GM12878 (cell line): ENCODE results near the gene IER2. TPM values are rescaled to one million over a fixed set of nuclear protein-coding genes. Genes with fewer than 3 reads are reported as not detected.

Experiments used
- CHD2 ChIP-seq: IDR thresholded peaks from 2 replicates; pipeline ENCODE4 v1.6.1; 2011; ENCODE audit warnings: low read depth, low read length, improper control_type of control experiment, borderline replicate concordance
- CREB1 ChIP-seq: IDR thresholded peaks from 2 replicates; pipeline ENCODE4 v1.6.1; 2012; ENCODE audit warnings: low read depth, mild to moderate bottlenecking, inconsistent platforms
- KAT2A ChIP-seq: conservative IDR thresholded peaks from 2 replicates; pipeline ENCODE4 v1.6.1; 2011; ENCODE audit warnings: low read depth, low read length; ENCODE audit not compliant: control insufficient read depth
- NR2C1 ChIP-seq: fragments of 450-650 bp; IDR thresholded peaks from 2 replicates; pipeline ENCODE4 v1.6.1; 2017; ENCODE audit warnings: antibody characterized with exemption, mild to moderate bottlenecking, moderate library complexity
- RAD51 ChIP-seq: fragments of 450-650 bp; IDR thresholded peaks from 2 replicates; pipeline ENCODE4 v1.6.1; 2016; ENCODE audit warnings: moderate library complexity, mild to moderate bottlenecking, inconsistent platforms
- RUNX3 ChIP-seq: IDR thresholded peaks from 2 replicates; pipeline ENCODE4 v1.6.1; 2012; ENCODE audit warnings: low read length, inconsistent platforms
- SIN3A ChIP-seq: IDR thresholded peaks from 2 replicates; pipeline ENCODE4 v1.6.1; 2012; ENCODE audit warnings: low read depth, low read length, improper control_type of control experiment
- SMAD5 ChIP-seq: IDR thresholded peaks from 2 replicates; pipeline ENCODE4 v1.6.1; 2016; ENCODE audit warnings: antibody characterized with exemption, low read depth
- SREBF1 ChIP-seq: IDR thresholded peaks from 2 replicates; pipeline ENCODE4 v1.6.1; 2012; ENCODE audit warnings: mild to moderate bottlenecking, low read length
- ZNF24 ChIP-seq: fragments of 450-650 bp; IDR thresholded peaks from 2 replicates; pipeline ENCODE4 v1.6.1; 2017; ENCODE audit warnings: antibody characterized with exemption, mild to moderate bottlenecking
- ZNF384 ChIP-seq: IDR thresholded peaks from 2 replicates; pipeline ENCODE4 v1.6.1; 2012; ENCODE audit warnings: low read depth, mild to moderate bottlenecking, low read length, improper control_type of control experiment, borderline replicate concordance
- polyA plus RNA-seq, 11 experiments: library from polyadenylated mRNA; depleted of rRNA in 4 of 11; unstranded in 6 of 11; stranded (reverse) in 5 of 11; fragments of >200 nt; fragmentation: Nextera tagmentation in 4 of 11; fragmentation: Illumina TruSeq in 1 of 11; extraction: Ambion mirVana in 4 of 11; extraction: Trizol in 1 of 11; gene quantifications; 1 replicate in 1 of 11; 2 replicates in 10 of 11; pipeline versions ENCODE4 v1.2.1 to v1.2.3, GENCODE V29; 2011 to 2016; ENCODE audit warnings: inconsistent platforms in 2 of 11, missing spikeins in 2 of 11, low read depth in 1 of 11
- total RNA-seq, 4 experiments: library from RNA; depleted of rRNA in 3 of 4; stranded (reverse); fragments of >200 nt in 3 of 4; fragmentation: Illumina TruSeq in 1 of 4; extraction: Trizol in 1 of 4; gene quantifications; 2 replicates each; pipeline versions ENCODE4 v1.2.1 to v1.2.3, GENCODE V29; 2013 to 2021
- TF ChIP-seq, protein P1 (sequence below): fragments of 150-350 bp; IDR thresholded peaks from 2 replicates; pipeline ENCODE4 v1.6.1; 2014; ENCODE audit warnings: mild to moderate bottlenecking, low read depth, low read length
- TF ChIP-seq, protein P2 (sequence below): fragments of 450-650 bp; IDR thresholded peaks from 2 replicates; pipeline ENCODE4 v1.6.1; 2018; ENCODE audit warnings: borderline replicate concordance, mild to moderate bottlenecking; ENCODE audit not compliant: partially characterized antibody
- TF ChIP-seq, protein P3 (sequence below): IDR thresholded peaks from 2 replicates; pipeline ENCODE4 v1.6.1; 2012; ENCODE audit warnings: low read length, inconsistent platforms
- TF ChIP-seq, protein P4 (sequence below): IDR thresholded peaks from 2 replicates; pipeline ENCODE4 v1.6.1; 2011; ENCODE audit warnings: borderline replicate concordance, low read depth, mild to moderate bottlenecking, moderate library complexity, mixed read lengths, low read length; ENCODE audit not compliant: insufficient read depth; ENCODE audit errors: extremely low read length
- TF ChIP-seq, protein P5 (sequence below): fragments of 150-350 bp; IDR thresholded peaks from 2 replicates; pipeline ENCODE4 v1.6.1; 2016; ENCODE audit warnings: low read depth, low read length
- TF ChIP-seq, protein P6 (sequence below): fragments of 450-650 bp; IDR thresholded peaks from 2 replicates; pipeline ENCODE4 v1.6.1; 2017; ENCODE audit warnings: low read depth, mild to moderate bottlenecking, moderate library complexity

IER2 gene
- total and polyA plus RNA-seq, 10 of the 15 experiments (the other 5 are each of a cell fraction or from before 2014, with no cell fraction given) = 2.8 to 94.5 (median 24.9) TPM

DNA sequence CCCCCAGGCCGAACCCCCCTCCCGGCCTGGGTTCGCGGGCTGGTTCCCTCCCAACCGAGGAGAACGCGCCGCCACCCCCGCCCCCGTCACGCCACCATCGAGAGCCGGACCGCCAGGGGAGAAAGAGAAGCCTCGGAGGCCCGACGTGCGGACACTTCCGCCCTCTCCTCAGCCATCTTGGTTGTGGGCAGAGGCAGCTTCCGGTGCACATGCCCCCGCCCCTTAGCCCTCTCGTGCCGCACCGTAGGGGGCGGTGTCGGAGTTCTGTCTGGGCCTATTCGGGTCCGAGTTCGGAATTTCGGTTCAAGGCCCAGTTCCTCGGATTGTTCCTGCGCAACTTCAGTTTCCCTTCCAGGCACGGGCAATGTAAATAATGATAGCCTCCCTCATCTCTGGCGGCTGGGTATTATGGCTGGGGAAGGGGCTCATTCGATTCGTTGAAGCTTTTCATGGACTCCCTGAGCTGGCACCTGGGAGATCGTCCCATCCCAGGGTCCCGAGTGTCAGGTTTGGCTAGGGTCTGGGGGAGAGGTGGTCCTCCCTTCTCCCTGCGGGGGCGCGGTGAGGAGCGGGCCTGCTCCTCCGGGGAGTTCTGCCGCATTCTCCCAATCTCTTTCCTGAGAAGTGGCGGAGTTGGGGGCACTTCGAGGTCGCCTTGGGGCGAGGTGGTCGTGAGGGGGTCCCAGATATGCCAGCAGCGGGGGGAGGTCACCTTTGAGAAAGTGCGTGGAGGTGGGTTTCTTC, at the start of gene IER2, which contains the start of gene STX10 (continued):
- TF ChIP-seq, protein P1, sequence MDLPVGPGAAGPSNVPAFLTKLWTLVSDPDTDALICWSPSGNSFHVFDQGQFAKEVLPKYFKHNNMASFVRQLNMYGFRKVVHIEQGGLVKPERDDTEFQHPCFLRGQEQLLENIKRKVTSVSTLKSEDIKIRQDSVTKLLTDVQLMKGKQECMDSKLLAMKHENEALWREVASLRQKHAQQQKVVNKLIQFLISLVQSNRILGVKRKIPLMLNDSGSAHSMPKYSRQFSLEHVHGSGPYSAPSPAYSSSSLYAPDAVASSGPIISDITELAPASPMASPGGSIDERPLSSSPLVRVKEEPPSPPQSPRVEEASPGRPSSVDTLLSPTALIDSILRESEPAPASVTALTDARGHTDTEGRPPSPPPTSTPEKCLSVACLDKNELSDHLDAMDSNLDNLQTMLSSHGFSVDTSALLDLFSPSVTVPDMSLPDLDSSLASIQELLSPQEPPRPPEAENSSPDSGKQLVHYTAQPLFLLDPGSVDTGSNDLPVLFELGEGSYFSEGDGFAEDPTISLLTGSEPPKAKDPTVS = no peak
- TF ChIP-seq, protein P2, sequence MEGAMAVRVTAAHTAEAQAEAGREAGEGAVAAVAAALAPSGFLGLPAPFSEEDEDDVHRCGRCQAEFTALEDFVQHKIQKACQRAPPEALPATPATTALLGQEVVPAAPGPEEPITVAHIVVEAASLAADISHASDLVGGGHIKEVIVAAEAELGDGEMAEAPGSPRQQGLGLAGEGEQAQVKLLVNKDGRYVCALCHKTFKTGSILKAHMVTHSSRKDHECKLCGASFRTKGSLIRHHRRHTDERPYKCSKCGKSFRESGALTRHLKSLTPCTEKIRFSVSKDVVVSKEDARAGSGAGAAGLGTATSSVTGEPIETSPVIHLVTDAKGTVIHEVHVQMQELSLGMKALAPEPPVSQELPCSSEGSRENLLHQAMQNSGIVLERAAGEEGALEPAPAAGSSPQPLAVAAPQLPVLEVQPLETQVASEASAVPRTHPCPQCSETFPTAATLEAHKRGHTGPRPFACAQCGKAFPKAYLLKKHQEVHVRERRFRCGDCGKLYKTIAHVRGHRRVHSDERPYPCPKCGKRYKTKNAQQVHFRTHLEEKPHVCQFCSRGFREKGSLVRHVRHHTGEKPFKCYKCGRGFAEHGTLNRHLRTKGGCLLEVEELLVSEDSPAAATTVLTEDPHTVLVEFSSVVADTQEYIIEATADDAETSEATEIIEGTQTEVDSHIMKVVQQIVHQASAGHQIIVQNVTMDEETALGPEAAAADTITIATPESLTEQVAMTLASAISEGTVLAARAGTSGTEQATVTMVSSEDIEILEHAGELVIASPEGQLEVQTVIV = peak; percentile 50
- TF ChIP-seq, protein P3, sequence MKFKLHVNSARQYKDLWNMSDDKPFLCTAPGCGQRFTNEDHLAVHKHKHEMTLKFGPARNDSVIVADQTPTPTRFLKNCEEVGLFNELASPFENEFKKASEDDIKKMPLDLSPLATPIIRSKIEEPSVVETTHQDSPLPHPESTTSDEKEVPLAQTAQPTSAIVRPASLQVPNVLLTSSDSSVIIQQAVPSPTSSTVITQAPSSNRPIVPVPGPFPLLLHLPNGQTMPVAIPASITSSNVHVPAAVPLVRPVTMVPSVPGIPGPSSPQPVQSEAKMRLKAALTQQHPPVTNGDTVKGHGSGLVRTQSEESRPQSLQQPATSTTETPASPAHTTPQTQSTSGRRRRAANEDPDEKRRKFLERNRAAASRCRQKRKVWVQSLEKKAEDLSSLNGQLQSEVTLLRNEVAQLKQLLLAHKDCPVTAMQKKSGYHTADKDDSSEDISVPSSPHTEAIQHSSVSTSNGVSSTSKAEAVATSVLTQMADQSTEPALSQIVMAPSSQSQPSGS = no peak
- TF ChIP-seq, protein P4, sequence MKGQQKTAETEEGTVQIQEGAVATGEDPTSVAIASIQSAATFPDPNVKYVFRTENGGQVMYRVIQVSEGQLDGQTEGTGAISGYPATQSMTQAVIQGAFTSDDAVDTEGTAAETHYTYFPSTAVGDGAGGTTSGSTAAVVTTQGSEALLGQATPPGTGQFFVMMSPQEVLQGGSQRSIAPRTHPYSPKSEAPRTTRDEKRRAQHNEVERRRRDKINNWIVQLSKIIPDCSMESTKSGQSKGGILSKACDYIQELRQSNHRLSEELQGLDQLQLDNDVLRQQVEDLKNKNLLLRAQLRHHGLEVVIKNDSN = peak; percentile 44
- TF ChIP-seq RUNX3 = no peak
- no peak for TF ChIP-seq SREBF1
- TF ChIP-seq ZNF24 = 0 out of 2 replicates have a peak, but pooled peaks have one; percentile 36
- TF ChIP-seq ZNF384 = no peak
- 0 out of 2 replicates have a peak, but pooled peaks have one; percentile 33 for TF ChIP-seq RAD51
- TF ChIP-seq, protein P5, sequence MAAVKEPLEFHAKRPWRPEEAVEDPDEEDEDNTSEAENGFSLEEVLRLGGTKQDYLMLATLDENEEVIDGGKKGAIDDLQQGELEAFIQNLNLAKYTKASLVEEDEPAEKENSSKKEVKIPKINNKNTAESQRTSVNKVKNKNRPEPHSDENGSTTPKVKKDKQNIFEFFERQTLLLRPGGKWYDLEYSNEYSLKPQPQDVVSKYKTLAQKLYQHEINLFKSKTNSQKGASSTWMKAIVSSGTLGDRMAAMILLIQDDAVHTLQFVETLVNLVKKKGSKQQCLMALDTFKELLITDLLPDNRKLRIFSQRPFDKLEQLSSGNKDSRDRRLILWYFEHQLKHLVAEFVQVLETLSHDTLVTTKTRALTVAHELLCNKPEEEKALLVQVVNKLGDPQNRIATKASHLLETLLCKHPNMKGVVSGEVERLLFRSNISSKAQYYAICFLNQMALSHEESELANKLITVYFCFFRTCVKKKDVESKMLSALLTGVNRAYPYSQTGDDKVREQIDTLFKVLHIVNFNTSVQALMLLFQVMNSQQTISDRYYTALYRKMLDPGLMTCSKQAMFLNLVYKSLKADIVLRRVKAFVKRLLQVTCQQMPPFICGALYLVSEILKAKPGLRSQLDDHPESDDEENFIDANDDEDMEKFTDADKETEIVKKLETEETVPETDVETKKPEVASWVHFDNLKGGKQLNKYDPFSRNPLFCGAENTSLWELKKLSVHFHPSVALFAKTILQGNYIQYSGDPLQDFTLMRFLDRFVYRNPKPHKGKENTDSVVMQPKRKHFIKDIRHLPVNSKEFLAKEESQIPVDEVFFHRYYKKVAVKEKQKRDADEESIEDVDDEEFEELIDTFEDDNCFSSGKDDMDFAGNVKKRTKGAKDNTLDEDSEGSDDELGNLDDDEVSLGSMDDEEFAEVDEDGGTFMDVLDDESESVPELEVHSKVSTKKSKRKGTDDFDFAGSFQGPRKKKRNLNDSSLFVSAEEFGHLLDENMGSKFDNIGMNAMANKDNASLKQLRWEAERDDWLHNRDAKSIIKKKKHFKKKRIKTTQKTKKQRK = 0 out of 2 replicates have a peak, but pooled peaks have one; percentile 18
- TF ChIP-seq, protein P6, sequence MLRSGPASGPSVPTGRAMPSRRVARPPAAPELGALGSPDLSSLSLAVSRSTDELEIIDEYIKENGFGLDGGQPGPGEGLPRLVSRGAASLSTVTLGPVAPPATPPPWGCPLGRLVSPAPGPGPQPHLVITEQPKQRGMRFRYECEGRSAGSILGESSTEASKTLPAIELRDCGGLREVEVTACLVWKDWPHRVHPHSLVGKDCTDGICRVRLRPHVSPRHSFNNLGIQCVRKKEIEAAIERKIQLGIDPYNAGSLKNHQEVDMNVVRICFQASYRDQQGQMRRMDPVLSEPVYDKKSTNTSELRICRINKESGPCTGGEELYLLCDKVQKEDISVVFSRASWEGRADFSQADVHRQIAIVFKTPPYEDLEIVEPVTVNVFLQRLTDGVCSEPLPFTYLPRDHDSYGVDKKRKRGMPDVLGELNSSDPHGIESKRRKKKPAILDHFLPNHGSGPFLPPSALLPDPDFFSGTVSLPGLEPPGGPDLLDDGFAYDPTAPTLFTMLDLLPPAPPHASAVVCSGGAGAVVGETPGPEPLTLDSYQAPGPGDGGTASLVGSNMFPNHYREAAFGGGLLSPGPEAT = peak; percentile 58; the same call in 1 of the 2 replicates
- TF ChIP-seq CREB1 = no peak
- TF ChIP-seq NR2C1 = peak; percentile 83
- no peak for TF ChIP-seq SMAD5
- TF ChIP-seq CHD2 = peak; percentile 66; the same call in 1 of the 2 replicates
- TF ChIP-seq SIN3A = peak; percentile 31; the same call in 1 of the 2 replicates
- TF ChIP-seq KAT2A = no peak
